HG03558 (cell line): Measurements from ENCODE around the gene MYO1C.
"Not testable (repeated sequence)": the region's sequence is repeated elsewhere in the genome, so short reads cannot be mapped to it uniquely, and the experiment has no call there.

Experiments
- ATAC-seq: cut with Tn5 transposase; IDR thresholded peaks from one replicate; pipeline ENCODE4 v1.9.1; 2021; ENCODE audit warnings: moderate number of reproducible peaks; ENCODE audit not compliant: unreplicated experiment; ENCODE audit errors: extremely low read depth

The MYO1C gene

GRCh38 chr17:1442187-1442586 lies 50.3 kb downstream of the MYO1C start:
- ATAC-seq = no peak

DNA sequence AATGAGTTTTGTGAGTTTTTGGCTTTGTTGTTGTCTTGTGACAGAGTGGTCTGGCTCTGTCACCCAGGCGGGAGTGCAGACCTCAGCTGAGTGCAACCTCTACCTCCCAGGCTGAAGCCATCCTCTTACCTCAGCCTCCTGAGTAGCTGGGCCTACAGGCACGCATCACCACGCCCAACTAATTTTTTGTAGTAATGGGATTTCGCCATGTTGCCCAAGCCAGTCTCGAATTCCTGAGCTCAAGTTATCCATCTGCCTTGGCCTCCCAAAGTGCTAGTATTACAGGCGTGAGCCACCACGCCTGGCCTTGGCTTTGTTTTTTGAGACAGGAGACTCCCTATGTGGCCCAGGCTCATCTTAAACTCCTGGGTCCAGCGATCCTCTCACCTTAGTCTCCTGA lies 51.6 kb downstream of the MYO1C start:
- ATAC-seq = no peak

- no peak for ATAC-seq
Observed at GRCh38 chr17:1438593-1439083, 53.8 kb downstream of the MYO1C start.

DNA sequence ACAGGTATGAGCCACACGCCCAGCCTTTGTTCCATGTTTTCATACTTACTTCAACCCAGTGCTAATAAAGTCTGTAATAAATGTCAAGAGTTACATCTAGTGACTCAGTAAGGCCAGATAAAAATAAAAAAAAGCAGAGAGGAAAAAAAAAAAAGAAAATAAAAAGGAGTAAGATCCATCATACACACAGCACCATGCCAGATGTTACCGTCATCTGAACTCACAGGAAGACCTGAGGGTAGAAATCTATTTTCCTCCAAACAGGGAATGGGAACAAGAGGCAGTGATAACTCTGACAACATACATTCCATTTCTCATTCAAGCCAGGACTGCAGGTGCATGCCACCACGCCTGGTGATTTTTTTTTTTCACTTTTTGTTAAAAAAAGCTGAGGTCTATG lies 57.2 kb downstream of the MYO1C start:
- no peak for ATAC-seq

DNA sequence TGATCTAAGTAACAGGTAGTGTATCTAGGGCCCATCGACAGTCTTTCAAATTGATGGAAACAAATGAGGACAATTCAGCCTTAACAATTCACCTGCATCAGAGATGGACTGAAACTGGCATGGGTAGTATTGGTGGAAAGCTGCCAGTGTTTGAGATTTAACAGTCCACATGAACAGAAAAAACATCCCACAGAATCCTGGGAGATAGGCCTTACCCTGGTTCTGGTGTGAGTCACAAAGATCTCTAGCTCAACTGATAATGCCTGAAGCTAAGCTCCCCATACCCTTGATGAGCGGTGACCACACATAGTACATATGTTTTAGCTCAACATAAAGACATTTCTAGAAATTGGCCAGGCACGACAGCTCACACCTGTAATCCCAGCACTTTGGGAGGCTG lies 58.3 kb downstream of the MYO1C start:
- ATAC-seq = no peak

- no peak for ATAC-seq
Observed at GRCh38 chr17:1431631-1432104, 60.8 kb downstream of the MYO1C start.

GRCh38 chr17:1423456-1424135 lies 68.9 kb downstream of the MYO1C start:
- ATAC-seq = no peak

- no peak for ATAC-seq
Observed at GRCh38 chr17:1422885-1423284, 69.6 kb downstream of the MYO1C start.

GRCh38 chr17:1421470-1421869 lies 71.0 kb downstream of the MYO1C start:
- ATAC-seq = no peak

- ATAC-seq = no peak
Observed at GRCh38 chr17:1420981-1421380, 71.5 kb downstream of the MYO1C start.

- ATAC-seq = no peak
Observed at GRCh38 chr17:1420163-1420562, 72.3 kb downstream of the MYO1C start.

DNA sequence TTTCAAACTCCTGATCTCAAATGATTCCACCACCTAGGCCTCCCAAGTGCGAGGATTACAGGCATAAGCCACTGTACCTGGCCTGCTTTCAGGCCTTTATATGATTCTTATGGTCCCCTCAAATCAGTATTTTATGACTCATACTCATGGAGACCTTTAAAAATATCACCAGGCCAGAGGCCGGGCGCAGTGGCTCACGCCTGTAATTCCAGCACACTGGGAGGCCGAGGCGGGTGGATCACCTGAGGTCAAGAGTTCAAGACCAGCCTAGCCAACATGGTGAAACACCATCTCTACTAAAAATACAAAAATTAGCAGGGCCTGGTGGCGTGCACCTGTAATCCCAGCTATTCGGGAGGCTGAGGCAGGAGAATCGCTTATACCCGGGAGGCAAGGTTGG lies 74.0 kb downstream of the MYO1C start:
- ATAC-seq = not testable (repeated sequence)

DNA sequence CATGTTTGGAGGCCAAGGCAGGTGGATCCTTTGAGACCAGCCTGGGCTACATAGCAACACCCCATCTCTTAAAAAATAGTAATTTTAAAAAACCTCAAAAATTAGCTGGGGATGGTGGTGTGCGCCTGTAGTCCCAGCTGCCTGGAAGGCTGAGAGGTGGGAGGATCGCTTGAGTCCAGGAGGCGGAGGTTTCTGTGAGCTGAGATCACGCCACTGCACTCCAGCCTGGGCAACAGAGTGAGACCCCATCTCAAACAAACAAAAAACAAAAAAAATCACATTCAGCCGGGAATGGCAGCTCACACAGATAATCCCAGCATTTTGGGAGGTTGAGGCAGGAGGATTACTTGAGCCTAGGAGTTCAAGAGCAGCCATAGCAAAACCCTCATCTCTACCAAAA lies 76.1 kb downstream of the MYO1C start:
- no peak for ATAC-seq

DNA sequence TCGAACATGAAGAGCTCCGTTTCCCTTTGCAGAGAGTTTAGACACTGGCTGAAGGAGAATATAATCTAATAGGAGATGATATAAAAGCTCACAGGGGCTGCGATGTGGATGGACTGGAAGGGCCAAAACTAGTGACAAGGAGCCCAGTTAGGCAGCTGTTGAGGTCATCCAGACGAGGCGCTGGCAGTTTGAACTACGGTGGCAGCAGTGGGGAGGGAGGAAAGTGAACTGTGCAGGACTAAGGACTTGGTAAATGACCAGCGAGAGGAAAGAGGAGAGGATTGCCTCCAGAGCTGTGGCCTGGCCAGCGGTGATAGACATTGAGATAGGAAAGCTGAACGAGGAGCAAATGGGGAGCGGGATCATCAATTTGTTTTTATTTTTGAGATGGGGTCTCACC lies 77.9 kb downstream of the MYO1C start:
- ATAC-seq = no peak
